ENCODE measurements around the gene POLD3.

POLD3 gene

GRCh38 chr11:74636630-74637184 is 44.3 kb downstream of the POLD3 start:
- TF ChIP-seq CTCF (IDR thresholded peaks at IDR 0.05; ENCODE audit: insufficient read depth, missing control alignments) = no peak
- DNase-seq (ENCODE audit: insufficient read length, low spot score) = no peak
- FAIRE-seq = no peak

GRCh38 chr11:74637700-74638099 is 45.3 kb downstream of the POLD3 start:
- no peak for DNase-seq (ENCODE audit: insufficient read length, low spot score)
- FAIRE-seq = no peak
- no peak for TF ChIP-seq CTCF (IDR thresholded peaks at IDR 0.05; ENCODE audit: insufficient read depth, missing control alignments)

- DNase-seq (ENCODE audit: insufficient read length, low spot score) (no peak), FAIRE-seq (no peak)
- no peak for TF ChIP-seq CTCF (IDR thresholded peaks at IDR 0.05; ENCODE audit: insufficient read depth, missing control alignments)
Measured at GRCh38 chr11:74638869-74639268, 46.5 kb downstream of the POLD3 start.

- no peak for DNase-seq (ENCODE audit: insufficient read length, low spot score)
- FAIRE-seq = no peak
- no peak for TF ChIP-seq CTCF (IDR thresholded peaks at IDR 0.05; ENCODE audit: insufficient read depth, missing control alignments)
Measured at GRCh38 chr11:74639533-74639932, 47.2 kb downstream of the POLD3 start.

- TF ChIP-seq CTCF (IDR thresholded peaks at IDR 0.05; ENCODE audit: insufficient read depth, missing control alignments) = no peak
- FAIRE-seq (peak; percentile 72), DNase-seq (ENCODE audit: insufficient read length, low spot score) (no peak)
Measured at GRCh38 chr11:74641289-74641688, 48.9 kb downstream of the POLD3 start.

GRCh38 chr11:74641905-74642304 is 49.5 kb downstream of the POLD3 start:
- no peak for TF ChIP-seq CTCF (IDR thresholded peaks at IDR 0.05; ENCODE audit: insufficient read depth, missing control alignments)
- DNase-seq (ENCODE audit: insufficient read length, low spot score) = no peak
- FAIRE-seq = no peak

GRCh38 chr11:74642912-74643311 is 50.5 kb downstream of the POLD3 start:
- DNase-seq (ENCODE audit: insufficient read length, low spot score) (no peak), FAIRE-seq (no peak)
- no peak for TF ChIP-seq CTCF (IDR thresholded peaks at IDR 0.05; ENCODE audit: insufficient read depth, missing control alignments)
